Retinal pigment epithelial cell (primary cell): ENCODE results near the gene CEP295NL.
"Not testable (repeated sequence)": the region's sequence is repeated elsewhere in the genome, so short reads cannot be mapped to it uniquely, and the experiment has no call there.

Experiments used
- DNase-seq: peaks from one replicate; pipeline ENCODE4 v3.0.0-alpha.2; 2010; ENCODE audit warnings: low read depth
- H3K4me3 ChIP-seq: 2 replicates; pipeline ENCODE4 v1.5.1; 2011; ENCODE audit warnings: mild to moderate bottlenecking, low read length, control low read depth, moderate library complexity
- CTCF ChIP-seq: conservative IDR thresholded peaks from 2 replicates; pipeline ENCODE4 v1.5.1; 2011; ENCODE audit warnings: low read depth, low read length, control low read depth, inconsistent platforms

CEP295NL gene

GRCh38 chr17:78912082-78912481 lies 9.1 kb upstream of the CEP295NL start:
- no peak for TF ChIP-seq CTCF
- no peak for DNase-seq
- H3K4me3 ChIP-seq = no peak overlapping the region

GRCh38 chr17:78911543-78911942 lies 8.5 kb upstream of the CEP295NL start:
- not testable (repeated sequence) for H3K4me3 ChIP-seq, DNase-seq

GRCh38 chr17:78910497-78911284 lies 7.7 kb upstream of the CEP295NL start:
- H3K4me3 ChIP-seq = no peak overlapping the region
- TF ChIP-seq CTCF = no peak
- no peak for DNase-seq

GRCh38 chr17:78908426-78908825 lies 5.4 kb upstream of the CEP295NL start:
- DNase-seq = no peak
- no peak overlapping the region for H3K4me3 ChIP-seq
- no peak for TF ChIP-seq CTCF

- no peak for DNase-seq
- H3K4me3 ChIP-seq = no peak overlapping the region
- TF ChIP-seq CTCF = no peak
Observed at GRCh38 chr17:78905541-78905940, 2.5 kb upstream of the CEP295NL start.

GRCh38 chr17:78905116-78905515 lies 2.1 kb upstream of the CEP295NL start:
- no peak overlapping the region for H3K4me3 ChIP-seq
- no peak for TF ChIP-seq CTCF
- DNase-seq = no peak

GRCh38 chr17:78904371-78904770 lies 1.4 kb upstream of the CEP295NL start:
- no peak overlapping the region for H3K4me3 ChIP-seq
- DNase-seq = no peak
- no peak for TF ChIP-seq CTCF

GRCh38 chr17:78902231-78902630 lies 770 bp downstream of the CEP295NL start:
- not testable (repeated sequence) for DNase-seq, H3K4me3 ChIP-seq
